HCT116 (cell line): ENCODE results near the gene R3HDM1. TPM values are rescaled to one million over a fixed set of nuclear protein-coding genes. Genes with fewer than 3 reads are reported as not detected.

Source experiments
- ATAC-seq: fragments of 200-7000 bp; cut with Tn5 transposase; 2 replicates; pipeline ENCODE4 v1.9.1; 2020; ENCODE audit warnings: mild to moderate bottlenecking, moderate library complexity
- BruUV-seq: library from RNA; stranded (reverse); fragments of 400-500 nt; replicated peaks from 2 replicates; lab custom pipeline; 2021; lab: Mats Ljungman, UMichigan
- CTCF ChIA-PET: fragments of 300-600 bp; sonication (Branson Sonifier 250); formaldehyde crosslinking; loops from one replicate; lab custom pipeline; 2021; ENCODE audit warnings: antibody characterized with exemption; lab: Charles Lee
- POLR2A ChIA-PET: fragments of 300-600, 350-600 bp; sonication (Branson Sonifier 250); formaldehyde crosslinking; loops from one replicate; lab custom pipeline; 2021; ENCODE audit warnings: antibody characterized with exemption; lab: Charles Lee
- RAD21 ChIA-PET, 2 experiments: fragments of 300-600 bp; sonication (Branson Sonifier 250); formaldehyde crosslinking; loops; one replicate each; lab custom pipeline; 2023; ENCODE audit warnings: low total read pairs in 2 of 2; ENCODE audit not compliant: uncharacterized antibody in 2 of 2, unreplicated experiment in 2 of 2, low non-redundant PET in 1 of 2; lab: Charles Lee
- DNase-seq: peaks from one replicate; pipeline ENCODE4 v3.0.0-alpha.2; 2010; ENCODE audit warnings: low read depth, low spot score
- H2AFZ ChIP-seq: fragments of 200-600 bp; shearing (Covaris generic), sonication (generic); 2 replicates; pipeline ENCODE4 v1.6.1; 2017; ENCODE audit warnings: low read depth, mixed run types, mixed read lengths, antibody characterized with exemption, low read length; ENCODE audit not compliant: poor library complexity, severe bottlenecking
- H3K27ac ChIP-seq: 2 replicates; pipeline ENCODE4 v1.5.1; 2012; ENCODE audit warnings: low read depth, low read length
- H3K27me3 ChIP-seq: fragments of 200-600 bp; sonication (generic); 2 replicates; pipeline ENCODE4 v1.6.1; 2016; ENCODE audit warnings: mixed run types, low read length, mixed read lengths; ENCODE audit not compliant: insufficient read depth
- H3K36me3 ChIP-seq, 2 experiments: fragments of 200-500 bp in 1 of 2; fragments of 200-600 bp in 1 of 2; sonication (Bioruptor generic) in 1 of 2; sonication (generic) in 1 of 2; 2 replicates each; pipeline versions ENCODE4 v1.5.1 to v1.6.1; 2014 to 2016; ENCODE audit warnings: low read length in 2 of 2, inconsistent platforms in 1 of 2, mixed read lengths in 1 of 2, mixed run types in 1 of 2; ENCODE audit not compliant: insufficient read depth in 2 of 2, control insufficient read depth in 1 of 2
- H3K4me1 ChIP-seq, 2 experiments: fragments of 200-600 bp in 1 of 2; sonication (generic) in 1 of 2; 2 replicates each; pipeline versions ENCODE4 v1.5.1 to v1.6.1; 2012 to 2017; ENCODE audit warnings: low read length in 2 of 2, inconsistent platforms in 1 of 2, mild to moderate bottlenecking in 1 of 2, mixed read lengths in 1 of 2, mixed run types in 1 of 2, moderate library complexity in 1 of 2; ENCODE audit not compliant: insufficient read depth in 2 of 2, control insufficient read depth in 1 of 2
- H3K4me2 ChIP-seq: fragments of 200-600 bp; sonication (generic); 2 replicates; pipeline ENCODE4 v1.6.1; 2017; ENCODE audit warnings: mixed run types, low read length, mixed read lengths
- H3K4me3 ChIP-seq, 2 experiments: fragments of 200-600 bp in 1 of 2; sonication (generic) in 1 of 2; replicated peaks in 1 of 2; 2 replicates each; pipeline ENCODE4 v1.5.1; 2011 to 2016; ENCODE audit warnings: low read length in 2 of 2, control low read depth in 1 of 2, low read depth in 1 of 2, mild to moderate bottlenecking in 1 of 2, mixed read lengths in 1 of 2, mixed run types in 1 of 2
- H3K79me2 ChIP-seq: fragments of 200-600 bp; sonication (generic); 2 replicates; pipeline ENCODE4 v1.6.1; 2017; ENCODE audit warnings: mild to moderate bottlenecking, mixed run types, low read length, moderate library complexity, mixed read lengths; ENCODE audit not compliant: insufficient read depth
- H3K9ac ChIP-seq: fragments of 200-600 bp; sonication (generic); 2 replicates; pipeline ENCODE4 v1.6.1; 2016; ENCODE audit warnings: low read length, mixed read lengths
- H3K9me2 ChIP-seq: fragments of 200-600 bp; sonication (generic), shearing (Covaris generic); 2 replicates; pipeline ENCODE4 v1.6.1; 2017; ENCODE audit warnings: mixed run types, mild to moderate bottlenecking, moderate library complexity; ENCODE audit not compliant: insufficient read depth
- H3K9me3 ChIP-seq, 2 experiments: fragments of 200-500 bp in 1 of 2; fragments of 200-600 bp in 1 of 2; sonication (Bioruptor generic) in 1 of 2; sonication (generic) in 1 of 2; 2 replicates each; pipeline ENCODE4 v1.6.1; 2014 to 2017; ENCODE audit warnings: low read length in 2 of 2, mixed read lengths in 2 of 2, inconsistent platforms in 1 of 2, low read depth in 1 of 2, mild to moderate bottlenecking in 1 of 2, mixed run types in 1 of 2, moderate library complexity in 1 of 2; ENCODE audit not compliant: control insufficient read depth in 1 of 2, insufficient read depth in 1 of 2
- H4K20me1 ChIP-seq: fragments of 200-600 bp; sonication (generic), shearing (Covaris generic); 2 replicates; pipeline ENCODE4 v1.6.1; 2017; ENCODE audit warnings: mixed run types, mild to moderate bottlenecking, moderate library complexity; ENCODE audit not compliant: insufficient read depth
- CBX3 ChIP-seq: IDR thresholded peaks from 2 replicates; pipeline ENCODE4 v1.6.1; 2012; ENCODE audit warnings: low read depth
- EGR1 ChIP-seq: IDR thresholded peaks from 2 replicates; pipeline ENCODE4 v1.6.1; 2012; ENCODE audit warnings: low read depth
- ELF1 ChIP-seq: IDR thresholded peaks from 2 replicates; pipeline ENCODE4 v1.6.1; 2012; ENCODE audit warnings: low read depth, borderline replicate concordance
- EZH2 ChIP-seq: fragments of 200-600 bp; sonication (generic); IDR thresholded peaks from 2 replicates; pipeline ENCODE4 v1.6.1; 2017; ENCODE audit warnings: antibody characterized with exemption, mixed run types
- JUND ChIP-seq: IDR thresholded peaks from 2 replicates; pipeline ENCODE4 v1.6.1; 2012
- POLR2A ChIP-seq: IDR thresholded peaks from 2 replicates; pipeline ENCODE4 v1.7.0; 2011; ENCODE audit warnings: borderline replicate concordance; ENCODE audit not compliant: insufficient read depth, insufficient read length; ENCODE audit errors: extremely low read depth
- POLR2AphosphoS5 ChIP-seq: IDR thresholded peaks from 2 replicates; pipeline ENCODE4 v1.6.1; 2011; ENCODE audit warnings: mild to moderate bottlenecking, low read depth, low read length, moderate library complexity
- RAD21 ChIP-seq: IDR thresholded peaks from 2 replicates; pipeline ENCODE4 v1.6.1; 2012; ENCODE audit warnings: low read depth, mild to moderate bottlenecking
- SP1 ChIP-seq: IDR thresholded peaks from 2 replicates; pipeline ENCODE4 v1.6.1; 2012; ENCODE audit warnings: low read depth
- SRF ChIP-seq: IDR thresholded peaks from 2 replicates; pipeline ENCODE4 v1.6.1; 2012; ENCODE audit warnings: low read depth
- TCF7L2 ChIP-seq: IDR thresholded peaks from 2 replicates; pipeline ENCODE4 v1.7.0; 2011; ENCODE audit warnings: borderline replicate concordance, inconsistent platforms; ENCODE audit not compliant: insufficient read depth, insufficient read length; ENCODE audit errors: extremely low read depth
- YY1 ChIP-seq: IDR thresholded peaks from 2 replicates; pipeline ENCODE4 v1.6.1; 2011; ENCODE audit warnings: low read length, low read depth, moderate library complexity, mild to moderate bottlenecking; ENCODE audit not compliant: insufficient replicate concordance; ENCODE audit errors: extremely low read depth
- ZBTB33 ChIP-seq: IDR thresholded peaks from 2 replicates; pipeline ENCODE4 v1.6.1; 2011; ENCODE audit warnings: mild to moderate bottlenecking, low read length, moderate library complexity; ENCODE audit not compliant: insufficient replicate concordance; ENCODE audit errors: extremely low read depth
- ZFX ChIP-seq: fragments of 450-650 bp; IDR thresholded peaks from 2 replicates; pipeline ENCODE4 v1.6.1; 2017
- ZNF274 ChIP-seq: fragments of 200-500 bp; sonication (Bioruptor generic); IDR thresholded peaks from 2 replicates; pipeline ENCODE4 v1.6.1; 2014; ENCODE audit warnings: mild to moderate bottlenecking, low read depth, low read length, inconsistent platforms
- intact Hi-C: fragments of 100-400 bp; cut with micrococcal nuclease; formaldehyde crosslinking; loops from 2 replicates; pipeline ENCODE4 v1.10.0; 2022
- total RNA-seq: library from RNA; stranded (reverse); gene quantifications from one replicate; pipeline ENCODE4 v1.2.1, GENCODE V29; 2021; ENCODE audit not compliant: unreplicated experiment
- TF ChIP-seq, protein P1 (sequence below): IDR thresholded peaks from 2 replicates; pipeline ENCODE4 v1.6.1; 2012
- TF ChIP-seq, protein P2 (sequence below), 3 experiments: fragments of 200-600 bp in 1 of 3; sonication (generic) in 1 of 3; IDR thresholded peaks in 2 of 3; conservative IDR thresholded peaks in 1 of 3; 2 replicates each; pipeline ENCODE4 v1.5.1; 2012 to 2017; ENCODE audit warnings: low read depth in 2 of 3, low read length in 2 of 3, antibody characterized with exemption in 1 of 3, borderline replicate concordance in 1 of 3, control low read depth in 1 of 3, mild to moderate bottlenecking in 1 of 3, mixed read lengths in 1 of 3, mixed run types in 1 of 3, moderate library complexity in 1 of 3; ENCODE audit not compliant: insufficient read depth in 1 of 3

Gene R3HDM1
- total RNA-seq, 1 experiment from 2014 or later = 43.1 TPM

DNA sequence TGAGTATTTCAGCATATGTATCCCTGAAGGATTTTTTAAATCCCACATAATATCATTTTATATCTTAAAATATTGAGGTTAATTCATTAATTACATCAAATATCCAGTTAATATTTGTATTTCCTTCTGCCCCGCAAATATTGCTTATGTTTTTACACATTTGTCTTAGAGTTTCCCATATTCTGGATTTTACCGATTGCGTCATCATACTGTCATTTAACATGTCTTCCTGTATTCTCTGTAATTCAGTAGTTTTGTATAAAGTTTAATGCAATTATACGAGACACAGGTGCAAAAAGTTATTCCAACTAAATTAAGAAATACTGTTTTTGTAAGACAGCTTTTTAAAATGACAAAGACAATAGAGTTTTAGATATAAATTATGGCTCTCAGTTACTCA is 176.9 kb downstream of the R3HDM1 start:
- POLR2A ChIA-PET = interaction anchor here (0.6 kb wide), 1 partner anchor 108 kb away, joined by 3 read pairs; no protein-coding TSS in a partner anchor
- no peak overlapping the region for H3K9ac ChIP-seq
- H3K9me2 ChIP-seq = no peaks in the 10 kb centered on the region
- ATAC-seq (no peak), DNase-seq (no peak)
- no peak overlapping the region for H3K4me2 ChIP-seq
- no peak overlapping the region for H3K27ac ChIP-seq
- H3K27me3 ChIP-seq = no peaks in the 10 kb centered on the region
- H3K4me1 ChIP-seq = no peaks in the 10 kb centered on the region
- no peak overlapping the region for H2AFZ ChIP-seq
- CTCF ChIA-PET = interaction anchor here (1.3 to 3.9 kb wide), 3 partner anchors 123 to 703 kb away, joined by 3 to 50 read pairs (median 45); no protein-coding TSS in a partner anchor
- TF ChIP-seq ZNF274 (no peak), EZH2 (no peak), ZBTB33 (no peak), SP1 (no peak), RAD21 (no peak), POLR2A (no peak), POLR2AphosphoS5 (no peak), EGR1 (no peak), SRF (no peak), ELF1 (no peak), YY1 (no peak), ZFX (no peak), TCF7L2 (no peak), JUND (no peak), CBX3 (no peak)
- TF ChIP-seq, protein P1, sequence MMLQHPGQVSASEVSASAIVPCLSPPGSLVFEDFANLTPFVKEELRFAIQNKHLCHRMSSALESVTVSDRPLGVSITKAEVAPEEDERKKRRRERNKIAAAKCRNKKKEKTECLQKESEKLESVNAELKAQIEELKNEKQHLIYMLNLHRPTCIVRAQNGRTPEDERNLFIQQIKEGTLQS = no peak
- TF ChIP-seq, protein P2, sequence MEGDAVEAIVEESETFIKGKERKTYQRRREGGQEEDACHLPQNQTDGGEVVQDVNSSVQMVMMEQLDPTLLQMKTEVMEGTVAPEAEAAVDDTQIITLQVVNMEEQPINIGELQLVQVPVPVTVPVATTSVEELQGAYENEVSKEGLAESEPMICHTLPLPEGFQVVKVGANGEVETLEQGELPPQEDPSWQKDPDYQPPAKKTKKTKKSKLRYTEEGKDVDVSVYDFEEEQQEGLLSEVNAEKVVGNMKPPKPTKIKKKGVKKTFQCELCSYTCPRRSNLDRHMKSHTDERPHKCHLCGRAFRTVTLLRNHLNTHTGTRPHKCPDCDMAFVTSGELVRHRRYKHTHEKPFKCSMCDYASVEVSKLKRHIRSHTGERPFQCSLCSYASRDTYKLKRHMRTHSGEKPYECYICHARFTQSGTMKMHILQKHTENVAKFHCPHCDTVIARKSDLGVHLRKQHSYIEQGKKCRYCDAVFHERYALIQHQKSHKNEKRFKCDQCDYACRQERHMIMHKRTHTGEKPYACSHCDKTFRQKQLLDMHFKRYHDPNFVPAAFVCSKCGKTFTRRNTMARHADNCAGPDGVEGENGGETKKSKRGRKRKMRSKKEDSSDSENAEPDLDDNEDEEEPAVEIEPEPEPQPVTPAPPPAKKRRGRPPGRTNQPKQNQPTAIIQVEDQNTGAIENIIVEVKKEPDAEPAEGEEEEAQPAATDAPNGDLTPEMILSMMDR (IDR thresholded peaks at IDR 0.05 in 2 of 3, conservative IDR thresholded peaks at IDR 0.05 in 1 of 3; ENCODE audit: borderline replicate concordance in 1 of 3, insufficient read depth in 1 of 3, low read depth in 2 of 3, low read length in 2 of 3) = no peak
- no peaks in the 10 kb centered on the region for H3K79me2 ChIP-seq
- peaks cover 0 to 2% of the 10 kb centered on the region in 2 experiments; a peak in 1 of 4 replicates for H3K36me3 ChIP-seq
- no peaks in the 10 kb centered on the region for H3K9me3 ChIP-seq
- RAD21 ChIA-PET = interaction anchor here in 1 of 2 experiments (0.7 kb wide), 2 partner anchors 107 to 406 kb away, joined by 4 read pairs; no protein-coding TSS in a partner anchor
- no TSS peak for BruUV-seq
- intact Hi-C loops = no loop called here
- no peaks in the 10 kb centered on the region; the same call in 1 of the 2 replicates for H4K20me1 ChIP-seq
- H3K4me3 ChIP-seq = no peak overlapping the region
